NOMO-1 (cell line): ENCODE data around the gene CHRNE.
A peak's percentile ranks its signal among the peaks of the same experiment; 100 is the strongest.
"Not testable (repeated sequence)": the region's sequence is repeated elsewhere in the genome, so short reads cannot be mapped to it uniquely, and the experiment has no call there.

Source experiments
- DNase-seq, 2 experiments: peaks; one replicate each; lab custom pipeline; 2025; ENCODE audit not compliant: unreplicated experiment in 2 of 2; lab: John Stamatoyannopoulos, UW

CHRNE gene

DNA sequence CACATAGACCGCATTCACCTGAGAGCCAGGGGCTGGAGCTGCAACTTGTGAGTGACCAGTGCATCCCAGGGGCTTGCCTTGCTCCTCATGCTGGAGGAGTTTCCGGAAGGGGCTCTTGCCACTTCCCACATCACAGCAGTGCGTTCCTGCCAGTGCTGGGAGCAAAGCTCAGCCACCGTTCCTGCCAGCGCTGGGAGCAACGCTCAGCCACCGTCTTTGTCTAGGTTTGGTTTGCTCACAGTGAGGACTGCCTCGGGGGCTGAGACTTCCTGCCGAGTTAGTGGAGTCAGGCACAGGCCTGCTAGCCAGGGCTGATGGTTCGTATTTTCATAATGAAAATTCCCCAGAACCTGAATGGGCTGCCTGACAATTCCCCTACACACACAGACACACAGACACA, 5.4 kb upstream of the CHRNE start:
- no peak for DNase-seq

- not testable (repeated sequence) for DNase-seq
These were observed 3.7 kb upstream of the CHRNE start for GRCh38 chr17:4906642-4907041.

- no peak for DNase-seq
These were observed 358 bp downstream of the CHRNE start for GRCh38 chr17:4902540-4902939.

GRCh38 chr17:4901648-4902344, 1.1 kb downstream of the CHRNE start:
- no peak for DNase-seq

DNA sequence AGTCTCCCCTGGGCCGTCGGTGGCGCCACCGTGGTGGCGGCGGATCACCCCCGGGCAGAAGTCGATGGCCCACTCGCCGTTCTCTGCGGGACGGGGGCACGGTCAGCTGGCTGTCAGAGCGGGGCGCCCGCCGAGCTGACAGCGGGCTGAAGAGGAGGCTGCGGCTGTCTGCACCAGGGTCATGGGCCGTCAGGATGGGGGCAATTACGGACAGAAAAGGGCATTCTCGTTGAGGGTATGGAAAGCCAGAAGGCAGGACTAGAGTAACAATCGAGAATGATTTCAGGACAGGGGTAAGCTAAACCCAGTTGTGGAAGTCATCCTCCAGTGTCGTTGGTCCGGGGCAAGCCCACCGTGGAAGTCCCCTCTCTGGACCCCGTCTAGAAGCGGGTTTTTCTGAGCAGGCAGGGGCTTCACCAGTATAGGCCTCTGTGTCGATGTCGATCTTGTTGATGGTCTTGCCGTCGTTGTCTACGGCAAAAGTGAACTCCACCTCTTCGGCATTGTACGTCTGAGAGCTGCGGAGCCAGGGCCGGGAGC, 1.7 kb downstream of the CHRNE start:
- no peak for DNase-seq

GRCh38 chr17:4900231-4901107, 2.4 kb downstream of the CHRNE start:
- DNase-seq: no peak

- DNase-seq: peak; percentile 60 to 68
These were observed 3.3 kb downstream of the CHRNE start, which contains the start of gene C17orf107 for GRCh38 chr17:4899341-4900230. Gene C17orf107 (plus strand): TSS chr17:4899536. CDS start chr17:4899763, 227 bp downstream.

DNA sequence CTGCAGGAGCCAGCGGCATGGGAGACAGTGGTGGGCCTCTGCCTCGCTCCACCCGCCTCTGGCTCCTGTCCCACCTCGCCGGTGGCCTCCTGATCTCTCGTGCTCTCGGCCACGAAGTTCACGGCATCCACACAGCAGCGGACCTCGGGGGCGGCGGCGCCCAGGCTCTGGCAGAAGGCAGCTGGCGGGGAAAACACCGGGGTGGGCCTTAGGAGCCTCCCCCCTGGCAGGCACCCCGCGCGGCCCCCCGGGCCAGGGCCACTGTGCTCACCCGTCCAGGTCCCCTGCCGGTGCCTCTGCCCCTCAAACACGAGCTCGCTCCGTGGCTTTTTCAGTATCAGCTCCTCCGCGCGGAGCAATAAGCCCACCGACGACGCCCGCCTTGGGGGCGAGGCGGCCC, 4.0 kb downstream of the CHRNE start:
- no peak for DNase-seq

- DNase-seq: no peak
These were observed 4.5 kb downstream of the CHRNE start for GRCh38 chr17:4898351-4898750.

DNA sequence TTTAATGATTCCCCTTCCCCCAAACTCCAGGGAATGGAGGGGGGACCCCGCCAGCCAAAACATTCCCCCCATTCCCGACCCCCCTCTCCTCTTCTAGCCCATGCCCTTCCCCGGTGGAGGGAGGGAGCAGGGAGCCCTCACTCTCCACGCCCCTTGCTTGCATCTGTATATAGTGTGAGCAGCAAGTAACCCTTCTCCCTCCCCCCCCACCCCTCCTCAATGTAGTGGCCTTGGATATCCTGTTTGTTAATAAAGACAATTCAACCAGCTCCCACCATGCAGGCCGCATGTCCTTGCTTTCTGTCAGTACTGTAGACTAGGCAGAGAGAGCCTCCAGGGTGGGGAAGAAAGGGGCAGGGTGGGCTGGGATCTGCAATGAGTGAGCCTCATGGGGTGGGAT, 5.1 kb downstream of the CHRNE start:
- no peak for DNase-seq

DNA sequence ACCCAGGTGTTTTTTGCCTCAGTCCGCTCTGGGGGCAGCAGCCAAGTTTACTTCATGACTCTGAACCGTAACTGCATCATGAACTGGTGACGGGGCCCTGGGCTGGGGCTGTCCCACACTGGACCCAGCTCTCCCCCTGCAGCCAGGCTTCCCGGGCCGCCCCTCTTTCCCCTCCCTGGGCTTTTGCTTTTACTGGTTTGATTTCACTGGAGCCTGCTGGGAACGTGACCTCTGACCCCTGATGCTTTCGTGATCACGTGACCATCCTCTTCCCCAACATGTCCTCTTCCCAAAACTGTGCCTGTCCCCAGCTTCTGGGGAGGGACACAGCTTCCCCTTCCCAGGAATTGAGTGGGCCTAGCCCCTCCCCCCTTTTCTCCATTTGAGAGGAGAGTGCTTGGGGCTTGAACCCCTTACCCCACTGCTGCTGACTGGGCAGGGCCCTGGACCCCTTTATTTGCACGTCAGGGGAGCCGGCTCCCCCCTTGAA, 5.7 kb downstream of the CHRNE start:
- DNase-seq: no peak

GRCh38 chr17:4896332-4897197, 6.3 kb downstream of the CHRNE start:
- no peak for DNase-seq

DNA sequence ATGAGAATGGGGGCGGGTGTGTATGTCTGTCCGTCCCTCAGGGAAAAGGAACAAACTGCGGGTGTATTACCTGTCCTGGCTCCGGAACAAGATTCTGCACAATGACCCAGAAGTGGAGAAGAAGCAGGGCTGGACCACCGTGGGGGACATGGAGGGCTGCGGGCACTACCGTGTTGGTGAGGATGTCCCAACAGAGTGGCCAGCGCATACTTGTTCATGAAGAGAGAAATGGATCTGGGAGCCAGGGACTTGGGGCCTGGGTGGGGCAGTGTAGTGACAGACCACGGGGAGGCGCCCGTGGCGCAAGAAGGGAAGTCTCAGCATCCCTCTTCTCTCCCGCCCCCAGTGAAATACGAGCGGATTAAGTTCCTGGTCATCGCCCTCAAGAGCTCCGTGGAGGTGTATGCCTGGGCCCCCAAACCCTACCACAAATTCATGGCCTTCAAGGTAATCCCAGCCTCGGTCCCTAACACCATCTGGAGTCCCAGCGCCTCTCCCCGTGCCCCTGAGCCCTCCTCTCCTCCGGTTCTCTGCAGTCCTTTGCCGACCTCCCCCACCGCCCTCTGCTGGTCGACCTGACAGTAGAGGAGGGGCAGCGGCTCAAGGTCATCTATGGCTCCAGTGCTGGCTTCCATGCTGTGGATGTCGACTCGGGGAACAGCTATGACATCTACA, 7.1 kb downstream of the CHRNE start:
- DNase-seq: no peak

DNA sequence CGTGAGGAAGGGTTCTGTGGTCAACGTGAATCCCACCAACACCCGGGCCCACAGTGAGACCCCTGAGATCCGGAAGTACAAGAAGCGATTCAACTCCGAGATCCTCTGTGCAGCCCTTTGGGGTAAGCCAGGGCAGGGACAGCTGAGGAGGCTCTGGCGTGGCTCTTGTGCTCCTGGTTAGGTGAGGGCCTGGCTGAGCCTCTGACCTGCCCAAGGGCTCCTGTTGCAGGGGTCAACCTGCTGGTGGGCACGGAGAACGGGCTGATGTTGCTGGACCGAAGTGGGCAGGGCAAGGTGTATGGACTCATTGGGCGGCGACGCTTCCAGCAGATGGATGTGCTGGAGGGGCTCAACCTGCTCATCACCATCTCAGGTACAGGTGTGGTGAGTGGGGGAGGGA, 7.8 kb downstream of the CHRNE start:
- no peak for DNase-seq

DNA sequence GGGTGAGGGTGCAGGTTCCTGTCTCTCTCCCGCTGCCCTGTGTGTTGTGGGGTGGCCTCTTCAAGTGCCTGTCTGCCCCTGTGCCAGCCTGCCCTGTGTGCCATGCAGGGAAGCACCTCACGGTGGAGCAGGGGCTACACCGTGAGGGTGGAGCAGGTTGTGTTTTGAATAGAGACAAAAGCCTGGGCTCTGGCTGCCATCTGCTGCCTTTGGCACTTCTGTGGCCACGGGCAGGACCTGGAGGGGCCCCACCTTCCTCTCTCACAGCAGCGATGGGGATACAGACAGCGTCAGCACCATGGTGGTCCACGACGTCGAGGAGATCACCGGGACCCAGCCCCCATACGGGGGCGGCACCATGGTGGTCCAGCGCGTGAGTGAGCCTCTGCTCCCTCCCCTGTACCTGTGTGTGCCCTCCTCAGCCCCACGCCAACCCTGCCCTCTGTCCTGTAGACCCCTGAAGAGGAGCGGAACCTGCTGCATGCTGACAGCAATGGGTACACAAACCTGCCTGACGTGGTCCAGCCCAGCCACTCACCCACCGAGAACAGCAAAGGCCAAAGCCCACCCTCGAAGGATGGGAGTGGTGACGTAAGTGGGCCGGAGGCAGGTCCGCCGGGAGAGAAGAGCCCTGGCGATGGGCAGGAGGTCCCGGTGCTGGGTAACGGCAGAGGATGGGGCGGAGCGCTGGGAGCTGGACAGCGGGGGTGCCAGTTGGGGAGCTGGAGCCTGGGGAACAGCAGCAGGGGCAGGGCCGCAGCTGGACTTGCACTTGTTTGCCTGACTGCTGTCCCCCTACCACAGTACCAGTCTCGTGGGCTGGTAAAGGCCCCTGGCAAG, 9.0 kb downstream of the CHRNE start:
- DNase-seq: no peak

- DNase-seq: no peak
These were observed 9.6 kb downstream of the CHRNE start for GRCh38 chr17:4893272-4893671.

DNA sequence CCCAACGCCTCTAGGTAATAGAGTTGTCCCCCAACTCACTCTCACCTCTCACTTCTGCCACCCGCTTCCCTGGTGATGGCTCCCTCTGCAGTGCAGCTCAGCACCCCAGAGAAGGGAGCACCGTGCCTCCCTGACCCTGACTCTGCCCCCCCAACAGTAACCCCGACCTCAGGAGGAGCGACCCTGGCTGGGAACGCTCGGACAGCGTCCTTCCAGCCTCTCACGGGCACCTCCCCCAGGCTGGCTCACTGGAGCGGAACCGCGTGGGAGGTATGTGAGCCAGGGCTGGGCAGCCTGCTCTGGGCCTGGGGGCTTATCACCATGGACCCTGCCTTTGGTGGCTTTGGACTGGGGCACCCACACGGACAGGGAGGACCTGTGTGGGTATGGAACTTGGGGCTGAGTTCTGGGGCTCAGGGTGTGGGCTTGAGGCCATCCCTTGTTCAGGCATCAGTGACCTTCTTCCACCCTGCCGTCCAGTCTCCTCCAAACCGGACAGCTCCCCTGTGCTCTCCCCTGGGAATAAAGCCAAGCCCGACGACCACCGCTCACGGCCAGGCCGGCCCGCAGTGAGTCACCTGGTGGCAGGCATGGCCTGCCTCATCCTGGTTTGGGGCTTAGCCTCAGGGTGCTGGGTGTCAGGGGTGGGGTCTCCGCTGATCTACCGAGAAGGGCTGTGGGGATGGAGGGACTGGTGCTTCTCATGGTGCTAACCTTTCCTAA, 10.2 kb downstream of the CHRNE start:
- DNase-seq: no peak
